OCI-M2 (cell line): Measurements from ENCODE around the gene KRTAP6-3.

ENCODE experiments used
- DNase-seq: peaks from one replicate; lab custom pipeline; 2025; ENCODE audit not compliant: unreplicated experiment; lab: John Stamatoyannopoulos, UW

The KRTAP6-3 gene

GRCh38 chr21:30592140-30592539 is at the start of gene KRTAP6-3:
Gene KRTAP6-3 (plus strand): TSS chr21:30592440. CDS start chr21:30592446, 6 bp downstream.
- DNase-seq = no peak

- DNase-seq = no peak
These were observed 39.5 kb upstream of the KRTAP6-3 start for GRCh38 chr21:30552782-30553181.

DNA sequence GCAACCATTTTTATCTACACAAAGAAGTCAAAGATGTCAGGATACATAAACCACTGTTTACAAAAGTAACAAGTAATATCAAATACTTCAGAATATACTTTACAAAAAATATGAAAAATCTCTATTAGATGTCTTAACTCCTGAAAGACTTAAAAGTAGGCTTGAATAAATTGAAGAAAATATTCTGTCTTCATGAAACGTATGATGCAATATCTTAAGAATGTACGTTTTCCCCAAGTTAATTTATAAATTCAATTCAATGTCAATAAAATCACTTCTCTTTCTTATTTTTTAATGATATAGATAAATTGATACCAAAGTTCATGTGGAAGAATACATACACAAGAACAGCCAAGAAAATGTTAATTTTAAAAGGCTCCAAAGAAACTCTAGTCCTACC is 37.1 kb upstream of the KRTAP6-3 start:
- DNase-seq = no peak

GRCh38 chr21:30561264-30561895 is 30.9 kb upstream of the KRTAP6-3 start, which contains the start of gene KRTAP19-7:
Gene KRTAP19-7 (minus strand): TSS chr21:30561314. CDS start chr21:30561289, 25 bp downstream.
- no peak for DNase-seq

DNA sequence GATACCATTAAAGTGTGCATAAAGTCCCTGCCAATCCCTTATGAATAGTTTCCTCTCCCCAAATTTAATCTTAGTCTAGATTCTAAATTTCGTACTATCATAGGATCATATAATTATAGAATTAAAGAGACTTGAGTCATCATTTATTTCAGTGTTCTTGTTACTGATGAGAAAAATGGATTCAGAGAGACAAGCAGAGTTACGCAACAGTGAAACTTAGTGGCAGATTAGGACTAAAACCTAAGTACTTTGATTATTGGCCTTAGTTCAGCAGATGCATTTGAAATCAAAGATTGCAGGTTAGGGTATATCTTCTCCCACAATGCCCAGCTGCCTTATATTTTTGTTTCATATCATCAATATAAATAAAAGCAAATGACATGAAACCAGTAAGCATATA is 30.3 kb upstream of the KRTAP6-3 start:
- no peak for DNase-seq

DNA sequence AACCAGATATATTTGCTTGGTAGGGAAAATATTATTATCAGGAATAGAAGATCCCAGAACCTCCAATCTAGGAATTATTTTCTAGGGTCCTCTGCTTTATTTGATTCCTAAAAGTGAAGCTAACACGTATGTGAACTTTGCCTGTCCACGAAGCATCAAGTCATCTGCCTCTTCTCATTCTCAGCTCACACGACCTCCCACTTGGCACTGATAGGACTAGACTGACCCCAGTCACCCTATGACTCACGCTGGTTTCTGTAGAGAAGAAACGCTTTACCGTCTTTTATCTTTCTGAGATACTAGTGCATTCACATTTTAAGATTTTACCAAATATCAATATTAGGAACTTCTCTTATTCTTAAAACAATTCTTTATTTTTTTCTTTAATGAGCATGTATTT is 29.2 kb upstream of the KRTAP6-3 start:
- DNase-seq = no peak

- no peak for DNase-seq
These were observed 28.6 kb upstream of the KRTAP6-3 start for GRCh38 chr21:30563630-30564029.

DNA sequence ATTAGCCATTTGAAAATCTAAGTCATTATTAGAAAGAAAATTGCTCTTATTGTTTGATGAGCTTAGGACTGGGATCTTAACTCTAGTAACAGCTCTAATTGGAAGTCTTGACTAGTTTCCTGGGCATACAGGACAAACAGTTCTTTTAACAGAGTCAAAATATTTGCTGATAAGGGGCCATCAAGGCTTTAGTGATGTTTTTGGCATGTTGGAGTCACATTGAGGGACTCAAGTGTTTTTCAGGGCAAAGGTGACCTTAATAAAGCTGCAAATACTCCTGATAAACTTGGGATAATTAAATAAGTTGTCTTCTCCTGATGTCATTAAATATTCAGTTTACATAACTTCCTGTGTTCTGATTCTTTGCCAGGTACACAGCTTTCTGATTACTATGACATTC is 24.6 kb upstream of the KRTAP6-3 start:
- DNase-seq = no peak

- DNase-seq = no peak
These were observed 14.5 kb upstream of the KRTAP6-3 start for GRCh38 chr21:30577766-30578165.

DNA sequence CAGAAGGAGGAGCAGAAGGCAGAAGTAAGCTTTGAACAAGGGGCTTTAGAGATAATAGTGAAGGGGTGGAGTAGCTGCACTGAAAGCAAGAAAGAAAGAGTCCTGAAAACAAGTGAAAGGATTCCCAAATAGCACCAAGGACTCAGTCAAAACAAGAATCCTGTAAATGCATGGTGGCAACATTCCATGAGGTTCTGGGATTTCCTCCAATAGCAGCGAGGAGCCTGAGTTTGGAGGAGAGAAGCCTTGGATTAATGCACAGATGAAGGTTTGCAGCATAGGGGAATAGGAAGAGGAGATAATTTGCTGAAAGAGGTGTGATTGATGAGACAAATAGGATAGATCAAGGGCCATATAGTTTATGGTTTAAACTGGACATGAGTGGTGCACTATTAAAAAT is 12.9 kb upstream of the KRTAP6-3 start:
- DNase-seq = no peak

DNA sequence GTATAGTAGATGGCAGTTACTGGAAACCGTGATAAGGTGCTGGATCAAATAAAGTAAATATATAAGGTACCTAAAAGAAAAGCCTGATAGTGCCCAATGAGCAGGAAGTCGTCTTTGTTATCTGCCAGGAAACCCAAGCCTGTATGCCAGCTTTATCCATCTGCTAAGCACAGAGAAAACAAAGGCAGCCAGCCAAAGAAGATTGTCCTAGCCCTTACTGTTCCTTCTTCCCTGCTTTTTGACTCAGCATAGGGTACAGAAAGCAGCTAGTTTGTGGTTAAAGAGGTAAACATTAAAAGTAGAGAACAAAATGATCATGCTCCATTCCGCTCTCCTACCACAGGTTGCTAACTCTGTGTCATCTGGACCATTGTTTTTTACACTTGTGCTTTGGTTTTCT is 12.1 kb upstream of the KRTAP6-3 start:
- DNase-seq = no peak

- no peak for DNase-seq
These were observed 9.4 kb upstream of the KRTAP6-3 start for GRCh38 chr21:30582870-30583269.

- no peak for DNase-seq
These were observed 1.9 kb upstream of the KRTAP6-3 start, which contains the start of gene KRTAP22-2 for GRCh38 chr21:30590297-30590696. Gene KRTAP22-2 (minus strand): TSS chr21:30590397.

DNA sequence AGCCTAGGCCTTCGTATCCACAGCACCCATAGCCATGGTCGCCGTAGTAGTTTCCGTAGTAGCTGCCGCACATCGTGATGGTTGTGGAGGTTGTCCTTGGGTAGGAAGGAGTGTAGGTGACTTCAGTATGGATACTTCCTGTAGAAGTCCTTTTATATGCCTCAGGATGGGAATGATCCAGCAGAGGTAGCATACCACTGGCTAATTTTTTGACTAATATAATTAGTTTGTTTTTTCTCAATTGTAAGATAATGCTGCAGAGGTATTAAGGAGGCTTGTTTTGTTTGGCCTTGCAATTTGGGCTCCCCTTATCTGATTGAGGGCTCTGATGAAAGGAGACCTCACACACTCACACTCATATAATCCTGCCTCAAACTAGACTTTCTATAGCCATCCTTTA is 6.6 kb downstream of the KRTAP6-3 start, which contains the start of gene KRTAP6-2:
Gene KRTAP6-2 (minus strand): TSS at position 101 of the 400 bp plus-strand sequence. CDS start 28 bp downstream, at position 73.
- DNase-seq = no peak

DNA sequence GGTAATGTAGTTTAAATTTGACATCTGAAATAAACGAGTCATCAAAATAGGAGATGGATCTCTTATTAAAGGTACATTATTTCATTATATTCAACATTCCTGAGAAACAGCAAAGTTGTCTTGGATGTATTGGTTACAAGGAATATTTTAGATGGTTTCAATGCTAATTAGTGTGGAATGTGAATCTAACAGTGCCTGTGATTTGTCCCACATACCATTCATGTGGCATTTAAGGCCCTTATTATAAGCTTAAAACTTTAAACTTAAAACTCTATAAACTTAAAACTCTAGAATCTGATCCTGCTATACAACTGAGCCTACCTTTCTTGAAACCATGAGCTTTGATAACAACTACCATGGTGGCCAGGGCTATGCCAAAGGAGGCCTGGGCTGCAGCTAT is 8.5 kb downstream of the KRTAP6-3 start, which contains the start of gene KRTAP22-1:
Gene KRTAP22-1 (plus strand): TSS at position 301 of the 400 bp plus-strand sequence.
- no peak for DNase-seq

DNA sequence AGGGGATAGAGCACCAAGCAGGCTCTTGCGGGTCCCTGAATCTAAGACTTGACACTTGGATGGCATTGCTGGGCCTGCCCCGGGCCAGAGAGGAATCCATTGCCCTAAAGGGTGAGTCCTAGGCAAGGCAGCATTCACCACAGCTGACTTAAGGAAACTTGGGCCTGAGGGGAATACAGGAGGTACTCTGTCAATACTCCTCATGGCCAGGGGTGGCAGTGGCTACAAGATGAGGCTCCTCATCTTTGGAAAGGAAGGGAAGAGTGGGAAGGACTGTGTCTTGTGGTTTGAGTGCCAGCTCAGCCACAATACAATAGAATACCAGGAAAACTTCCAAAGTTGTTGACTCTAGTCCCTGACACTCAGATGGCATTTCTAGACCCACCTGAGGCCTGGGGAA is 13.7 kb downstream of the KRTAP6-3 start:
- DNase-seq = no peak

DNA sequence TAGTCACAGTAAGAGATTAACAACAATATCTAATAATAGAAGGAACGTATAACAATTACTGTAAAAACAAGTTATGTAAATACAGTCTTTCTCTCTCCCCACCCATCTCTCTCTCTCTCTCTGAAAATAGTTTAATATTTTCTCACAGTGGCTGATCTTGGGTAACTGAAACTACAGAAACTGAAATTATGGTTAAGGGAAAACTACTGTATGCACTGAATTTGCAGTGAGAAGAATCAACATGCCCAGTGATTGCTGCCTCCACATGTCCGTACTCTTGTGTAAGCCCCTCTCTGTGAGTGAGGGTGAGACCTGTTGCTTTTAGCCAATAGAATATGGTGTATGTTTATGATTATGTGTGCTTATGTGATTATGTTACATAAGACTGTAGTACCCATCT is 19.9 kb downstream of the KRTAP6-3 start:
- no peak for DNase-seq

DNA sequence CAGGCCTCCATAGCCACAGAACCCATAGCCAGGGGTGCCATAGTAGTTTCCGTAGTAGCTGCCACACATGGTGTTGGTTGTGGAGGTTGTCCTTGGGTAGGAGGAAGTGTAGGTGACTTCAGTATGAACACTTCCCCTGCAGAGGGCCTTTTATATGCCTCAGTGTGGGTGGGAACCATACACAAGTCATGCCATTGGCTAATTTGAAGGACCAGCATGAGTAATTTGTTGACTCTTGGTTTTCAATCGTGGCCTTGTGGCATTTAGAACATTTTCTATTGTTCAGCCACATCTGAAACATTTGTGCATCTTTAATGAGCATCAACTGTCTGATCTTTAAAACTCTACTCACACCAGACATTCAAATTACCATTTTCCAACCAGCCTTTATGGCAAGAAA is 21.6 kb downstream of the KRTAP6-3 start, which contains the start of gene KRTAP6-1:
Gene KRTAP6-1 (minus strand): TSS at position 95 of the 400 bp plus-strand sequence. CDS start 26 bp downstream, at position 69.
- DNase-seq = no peak

- DNase-seq = no peak
These were observed 23.0 kb downstream of the KRTAP6-3 start for GRCh38 chr21:30615199-30615598.

- DNase-seq = no peak
These were observed 23.9 kb downstream of the KRTAP6-3 start, which contains the start of gene KRTAP20-1 for GRCh38 chr21:30616125-30616524. Gene KRTAP20-1 (plus strand): TSS chr21:30616425. CDS start chr21:30616455, 30 bp downstream.

DNA sequence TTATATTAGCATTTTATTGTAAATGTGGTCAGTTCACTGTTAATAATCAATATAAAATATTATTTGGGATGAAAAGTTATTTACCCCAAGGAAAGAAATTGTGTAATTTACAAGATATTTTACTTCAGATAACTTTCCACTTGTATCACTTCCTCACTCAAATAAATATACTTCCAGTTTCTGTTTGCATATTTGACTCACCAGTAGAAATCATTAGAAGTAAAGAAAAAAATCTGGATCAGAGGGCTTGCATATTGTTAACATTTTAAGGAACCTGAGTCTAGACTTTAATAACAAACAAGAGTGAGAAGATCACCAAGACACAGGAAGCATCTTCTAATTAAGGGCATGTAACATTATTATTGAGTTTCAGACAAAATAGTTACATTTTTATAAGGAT is 27.8 kb downstream of the KRTAP6-3 start:
- DNase-seq = no peak

DNA sequence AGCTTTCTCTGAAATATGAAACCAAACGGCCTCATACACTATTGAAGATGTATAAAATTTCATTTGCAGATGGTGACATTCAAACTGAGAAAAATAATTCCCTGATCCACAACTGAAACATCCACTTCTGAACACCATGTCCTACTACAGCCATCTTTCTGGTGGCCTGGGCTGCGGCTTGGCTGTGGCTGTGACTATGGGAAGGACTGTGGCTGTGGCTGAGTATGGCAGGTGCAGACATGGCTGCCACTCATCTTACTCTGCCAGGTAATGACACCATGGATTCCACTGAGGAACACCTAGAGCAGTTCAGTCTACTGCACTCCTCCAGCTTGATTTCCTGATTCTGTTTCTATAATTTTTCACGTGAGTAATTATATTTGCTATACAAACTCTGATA is 28.3 kb downstream of the KRTAP6-3 start, which contains the start of gene KRTAP20-4:
Gene KRTAP20-4 (plus strand): TSS at position 106 of the 400 bp plus-strand sequence.
- DNase-seq = no peak

GRCh38 chr21:30623362-30623761 is 31.1 kb downstream of the KRTAP6-3 start:
- no peak for DNase-seq
